ENCODE results near the gene MUC13. TPM values are rescaled to one million over a fixed set of nuclear protein-coding genes. Genes with fewer than 3 reads are reported as not detected.

Gene MUC13
- total RNA-seq, 4 donors from 2014 or later: 0.19 TPM; not detected in 3

GRCh38 chr3:124938896-124939295 is 4.3 kb upstream of the MUC13 start:
- H3K27ac ChIP-seq: no peak overlapping the region
- DNase-seq: no peak
- no peaks in the 10 kb centered on the region for H3K27me3 ChIP-seq
- H3K36me3 ChIP-seq: no peaks in the 10 kb centered on the region
- H3K4me3 ChIP-seq: no peak overlapping the region
- 96 to 98% methylated on average over 5 of the region's 5 CpGs for WGBS, 2 donors
- intact Hi-C loops (cut with DNase I): no loop called here
- no peaks in the 10 kb centered on the region for H3K4me1 ChIP-seq
- no peaks in the 10 kb centered on the region for H3K9me3 ChIP-seq
- TF ChIP-seq CTCF (IDR thresholded peaks at IDR 0.05) (no peak), POLR2A (IDR thresholded peaks at IDR 0.05) (no peak)

GRCh38 chr3:124937049-124937448 is 2.5 kb upstream of the MUC13 start:
- no peak for TF ChIP-seq POLR2A (IDR thresholded peaks at IDR 0.05)
- no peak for TF ChIP-seq CTCF (IDR thresholded peaks at IDR 0.05)
- no peaks in the 10 kb centered on the region for H3K9me3 ChIP-seq
- intact Hi-C loops (cut with DNase I): no loop called here
- H3K27ac ChIP-seq: no peak overlapping the region
- H3K4me3 ChIP-seq: no peak overlapping the region
- 86 to 93% methylated on average over 3 of the region's 3 CpGs for WGBS, 2 donors
- no peaks in the 10 kb centered on the region for H3K36me3 ChIP-seq
- no peak for DNase-seq
- no peaks in the 10 kb centered on the region for H3K27me3 ChIP-seq
- no peaks in the 10 kb centered on the region for H3K4me1 ChIP-seq

- intact Hi-C loops (cut with DNase I): no loop called here
- Histone ChIP-seq H3K4me1 (no peaks in the 10 kb centered on the region), H3K4me3 (no peak overlapping the region), H3K27ac (no peak overlapping the region), H3K36me3 (no peaks in the 10 kb centered on the region), H3K27me3 (no peaks in the 10 kb centered on the region), H3K9me3 (no peaks in the 10 kb centered on the region)
- TF ChIP-seq POLR2A (IDR thresholded peaks at IDR 0.05) (no peak), CTCF (IDR thresholded peaks at IDR 0.05) (no peak)
- no peak for DNase-seq
- WGBS, 2 donors: 70 to 78% methylated on average over 5 of the region's 5 CpGs
These were observed 1.4 kb upstream of the MUC13 start for GRCh38 chr3:124935794-124936542.

GRCh38 chr3:124935264-124935663 is 713 bp upstream of the MUC13 start:
- Histone ChIP-seq H3K27me3 (no peaks in the 10 kb centered on the region), H3K27ac (no peak overlapping the region), H3K9me3 (no peaks in the 10 kb centered on the region), H3K4me3 (no peak overlapping the region), H3K36me3 (no peaks in the 10 kb centered on the region), H3K4me1 (no peaks in the 10 kb centered on the region)
- intact Hi-C loops (cut with DNase I): no loop called here
- no peak for TF ChIP-seq CTCF (IDR thresholded peaks at IDR 0.05)
- DNase-seq: no peak

- H3K27me3 ChIP-seq: no peaks in the 10 kb centered on the region
- no peak overlapping the region for H3K27ac ChIP-seq
- no peaks in the 10 kb centered on the region for H3K9me3 ChIP-seq
- no peak for DNase-seq
- H3K36me3 ChIP-seq: no peaks in the 10 kb centered on the region
- intact Hi-C loops (cut with DNase I): loop anchor here (5.0 kb wide), 1 partner anchor 654 kb away; no protein-coding TSS in a partner anchor
- H3K4me1 ChIP-seq: no peaks in the 10 kb centered on the region
- TF ChIP-seq POLR2A (IDR thresholded peaks at IDR 0.05) (no peak), CTCF (IDR thresholded peaks at IDR 0.05) (peak; percentile 34 to 80 (median 75))
- 29 to 31% methylated on average over 4 of the region's 4 CpGs for WGBS, 2 donors
- H3K4me3 ChIP-seq: no peak overlapping the region
These were observed 6.0 kb downstream of the MUC13 start for GRCh38 chr3:124928333-124929202.

Measured in esophagus squamous epithelium (tissue), 5 donors.